ENCODE data around the gene RCAN2.

RCAN2 gene

GRCh38 chr6:46217671-46218131 is 273.5 kb downstream of the RCAN2 start:
- DNase-seq (ENCODE audit: low read depth in 2 of 2), result no peak

- DNase-seq (ENCODE audit: low read depth in 2 of 2), result no peak
Observed at GRCh38 chr6:46216879-46217278, 274.4 kb downstream of the RCAN2 start.

GRCh38 chr6:46215777-46216176 is 275.5 kb downstream of the RCAN2 start:
- no peak for DNase-seq (ENCODE audit: low read depth in 2 of 2)

GRCh38 chr6:46215213-46215612 is 276.0 kb downstream of the RCAN2 start:
- no peak for DNase-seq (ENCODE audit: low read depth in 2 of 2)

GRCh38 chr6:46211917-46212316 is 279.3 kb downstream of the RCAN2 start:
- DNase-seq (ENCODE audit: low read depth in 2 of 2), result no peak

GRCh38 chr6:46210294-46210693 is 281.0 kb downstream of the RCAN2 start:
- DNase-seq (ENCODE audit: low read depth in 2 of 2), result no peak

- no peak for DNase-seq (ENCODE audit: low read depth in 2 of 2)
Observed at GRCh38 chr6:46208303-46208702, 282.9 kb downstream of the RCAN2 start.

GRCh38 chr6:46207174-46207573 is 284.1 kb downstream of the RCAN2 start:
- no peak for DNase-seq (ENCODE audit: low read depth in 2 of 2)

DNA sequence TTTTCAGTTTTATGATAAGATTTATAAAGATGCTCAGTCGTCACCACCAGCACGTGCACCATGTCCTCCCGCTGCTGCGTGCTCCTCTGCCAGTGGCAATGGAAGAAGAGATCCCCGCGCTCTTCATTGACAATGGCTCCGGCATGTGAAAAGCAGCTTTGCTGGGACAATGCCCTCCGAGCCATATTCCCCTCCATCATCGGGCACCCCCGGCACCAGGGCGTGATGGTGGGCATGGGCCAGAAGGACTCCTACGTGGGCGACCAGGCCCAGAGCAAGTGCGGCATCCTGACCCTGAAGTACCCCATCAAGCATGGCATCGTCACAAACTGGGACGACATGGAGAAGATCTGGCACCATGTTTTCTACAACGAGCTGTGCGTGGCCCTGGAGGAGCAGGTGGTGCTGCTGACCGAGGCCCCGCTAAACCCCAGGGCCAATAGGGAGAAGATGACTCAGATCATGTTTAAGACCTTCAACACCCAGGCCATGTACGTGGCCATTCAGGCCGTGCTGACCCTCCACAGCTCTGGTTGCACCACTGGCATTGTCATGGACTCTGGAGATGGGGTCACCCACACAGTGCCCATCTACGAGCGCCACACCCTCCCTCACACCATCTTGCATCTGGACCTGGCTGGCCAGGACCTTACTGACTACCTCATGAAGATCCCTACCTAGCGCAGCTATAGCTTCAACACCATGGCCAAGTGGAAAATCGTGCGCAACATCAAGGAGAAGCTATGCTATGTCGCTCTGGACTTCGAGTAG is 286.2 kb downstream of the RCAN2 start:
- DNase-seq (ENCODE audit: low read depth in 2 of 2), result no peak

DNA sequence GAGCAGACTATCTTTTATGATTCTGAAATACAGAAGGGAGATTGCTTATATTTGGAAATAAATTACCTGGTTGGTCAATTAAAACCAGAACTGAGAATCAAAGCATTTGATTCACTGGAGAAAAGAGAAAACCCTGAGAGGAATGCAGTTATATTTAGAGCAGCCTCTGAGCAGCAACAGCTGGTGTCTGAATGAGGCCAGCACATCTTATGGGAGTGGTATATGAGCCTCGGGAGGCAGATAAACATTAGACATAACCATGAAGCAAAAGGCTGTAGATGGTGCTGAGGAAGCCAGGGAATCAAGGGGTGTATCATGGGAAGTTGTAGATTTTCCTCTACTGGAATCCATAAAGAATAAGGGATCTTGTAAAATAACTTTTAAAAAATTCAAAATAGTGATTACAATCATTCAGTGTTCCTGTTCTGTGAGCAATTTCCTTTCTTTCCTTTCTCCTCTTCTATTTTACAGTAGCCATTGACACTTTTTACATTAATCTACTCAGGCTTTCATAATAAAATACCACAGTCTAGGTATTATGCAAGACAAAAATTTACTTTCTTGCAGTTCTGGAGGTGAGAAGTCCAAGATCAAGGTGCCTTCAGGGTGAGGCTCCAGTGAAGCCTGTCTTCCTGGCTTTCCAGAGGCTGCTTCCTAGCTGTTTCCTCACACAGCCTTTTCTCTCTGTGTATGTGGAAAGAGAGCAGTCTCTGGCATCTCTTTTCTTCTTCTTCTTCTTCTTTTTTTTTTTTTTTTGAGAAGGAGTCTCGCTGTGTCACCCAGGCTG is 287.7 kb downstream of the RCAN2 start:
- DNase-seq (ENCODE audit: low read depth in 2 of 2), result no peak

GRCh38 chr6:46201702-46202101 is 289.5 kb downstream of the RCAN2 start:
- no peak for DNase-seq (ENCODE audit: low read depth in 2 of 2)

DNA sequence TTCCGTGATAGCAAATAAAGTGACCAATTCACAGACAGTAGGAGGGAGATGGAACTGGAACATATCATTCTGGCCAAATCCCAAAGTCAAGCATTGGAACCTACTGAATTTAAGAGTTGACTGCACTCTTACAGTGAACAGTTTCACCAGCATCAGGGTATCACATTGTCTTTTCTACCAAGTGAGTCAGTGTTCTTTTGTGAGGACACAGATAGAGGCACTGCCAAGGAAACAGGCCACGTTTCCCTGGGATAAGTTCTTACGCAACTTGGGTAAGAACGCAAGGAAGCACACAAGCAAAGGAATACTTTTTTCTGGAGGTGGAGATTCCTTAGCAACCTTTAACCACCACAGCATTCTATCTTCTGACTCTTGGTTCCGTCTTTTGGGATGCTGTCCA is 291.9 kb downstream of the RCAN2 start:
- DNase-seq (ENCODE audit: low read depth in 2 of 2), result no peak

DNA sequence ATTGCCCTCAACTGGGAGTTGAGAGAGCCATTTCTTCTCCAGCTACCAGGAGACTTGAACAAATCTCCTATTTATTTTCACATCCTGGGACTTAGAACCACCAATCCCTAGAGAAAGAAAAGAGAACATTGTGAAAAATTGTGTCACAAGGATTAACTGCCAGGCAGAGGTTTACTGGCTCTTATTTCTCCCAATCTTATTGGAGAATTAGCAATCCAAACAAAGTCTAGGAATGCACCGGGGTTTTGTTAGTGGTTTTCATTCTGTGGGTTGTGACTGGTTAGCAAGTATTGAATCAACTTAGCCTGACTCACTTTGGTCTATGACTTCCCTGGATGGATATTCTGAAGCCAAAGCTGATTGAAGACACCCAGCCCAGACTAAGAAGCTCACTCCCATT is 299.3 kb downstream of the RCAN2 start:
- DNase-seq (ENCODE audit: low read depth in 2 of 2), result peak; percentile 62 to 66

DNA sequence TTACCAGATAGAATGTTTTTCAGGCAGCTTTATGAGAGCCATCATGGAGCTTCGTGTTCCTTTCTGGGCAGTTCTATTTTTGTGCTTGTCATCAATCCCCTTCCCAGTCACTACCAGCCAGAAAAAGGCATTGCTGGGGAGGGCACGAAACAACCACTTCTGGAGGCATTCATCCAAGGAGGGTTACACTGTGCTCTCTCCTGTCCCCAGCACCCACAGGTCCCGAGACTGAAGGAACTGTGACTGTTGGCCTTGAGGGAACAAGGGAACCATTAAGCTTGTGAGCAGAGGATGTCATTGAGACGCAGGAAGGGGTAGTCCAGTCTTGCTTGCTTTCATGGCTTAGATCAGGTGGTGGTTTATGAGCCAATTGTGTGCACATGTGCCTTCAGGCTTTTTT is 300.4 kb downstream of the RCAN2 start:
- no peak for DNase-seq (ENCODE audit: low read depth in 2 of 2)

DNA sequence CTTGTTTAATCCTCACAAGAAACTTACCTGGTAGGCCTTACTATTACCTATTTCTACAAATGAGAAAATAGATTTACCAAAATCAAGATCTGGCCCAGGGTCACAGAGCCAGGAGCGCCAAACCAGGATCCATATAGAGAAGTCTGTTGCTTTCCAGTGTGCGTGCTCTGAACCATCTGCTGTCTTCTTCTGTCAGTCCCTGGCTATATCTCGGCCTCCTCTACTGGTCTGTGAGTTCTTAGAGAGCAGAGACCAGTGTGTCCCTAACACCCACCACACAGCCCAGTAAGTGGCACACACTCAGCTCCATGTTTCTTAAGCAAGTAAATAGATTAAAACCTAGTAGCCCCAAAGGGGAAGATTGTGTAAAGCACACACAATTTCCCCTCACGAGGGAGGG is 301.5 kb downstream of the RCAN2 start:
- DNase-seq (ENCODE audit: low read depth in 2 of 2), result no peak

GRCh38 chr6:46186583-46186982 is 304.7 kb downstream of the RCAN2 start:
- DNase-seq (ENCODE audit: low read depth in 2 of 2), result no peak

GRCh38 chr6:46184114-46184513 is 307.1 kb downstream of the RCAN2 start:
- peak; percentile 87 to 90 for DNase-seq (ENCODE audit: low read depth in 2 of 2)

- no peak for DNase-seq (ENCODE audit: low read depth in 2 of 2)
Observed at GRCh38 chr6:46175976-46176375, 315.3 kb downstream of the RCAN2 start.

GRCh38 chr6:46175446-46175845 is 315.8 kb downstream of the RCAN2 start:
- peak in 1 of 2 experiments; percentile 9 for DNase-seq (ENCODE audit: low read depth in 2 of 2)

DNA sequence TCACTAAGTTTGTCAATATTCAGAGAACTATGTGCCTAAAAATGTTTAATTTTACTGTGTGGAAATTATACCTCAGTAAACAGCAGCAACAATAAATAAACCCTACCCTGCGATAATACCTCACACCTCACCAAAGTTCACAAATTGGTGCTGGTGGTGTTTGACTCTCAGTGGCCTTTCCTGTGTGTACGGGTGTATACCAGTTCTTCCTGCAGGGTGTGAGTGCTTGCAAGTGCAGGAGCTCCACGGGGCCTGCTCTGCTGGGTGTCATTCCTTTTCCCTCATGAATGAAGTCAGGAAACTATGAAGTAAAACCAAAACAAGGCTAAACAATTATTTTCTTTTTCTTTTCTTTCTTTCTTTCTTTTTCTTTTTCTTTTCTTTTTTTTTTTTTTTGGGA is 316.3 kb downstream of the RCAN2 start:
- DNase-seq (ENCODE audit: low read depth in 2 of 2), result no peak

- DNase-seq (ENCODE audit: low read depth in 2 of 2), result no peak
Observed at GRCh38 chr6:46172176-46172575, 319.1 kb downstream of the RCAN2 start.

All from fibroblast of skin of left biceps (primary cell).